A549 treated with Hydrocortisone at 1 μM for 4 hours (cell line): Measurements from ENCODE around the gene PIF1. TPM values are rescaled to one million over a fixed set of nuclear protein-coding genes. Genes with fewer than 3 reads are reported as not detected.

Source experiments
- total RNA-seq: library from RNA; stranded (reverse); fragments of 200-300 nt; extraction: Qiagen RNA extraction; gene quantifications from 5 replicates; pipeline ENCODE4 v1.2.3, GENCODE V29; 2022

PIF1 gene, protein sequence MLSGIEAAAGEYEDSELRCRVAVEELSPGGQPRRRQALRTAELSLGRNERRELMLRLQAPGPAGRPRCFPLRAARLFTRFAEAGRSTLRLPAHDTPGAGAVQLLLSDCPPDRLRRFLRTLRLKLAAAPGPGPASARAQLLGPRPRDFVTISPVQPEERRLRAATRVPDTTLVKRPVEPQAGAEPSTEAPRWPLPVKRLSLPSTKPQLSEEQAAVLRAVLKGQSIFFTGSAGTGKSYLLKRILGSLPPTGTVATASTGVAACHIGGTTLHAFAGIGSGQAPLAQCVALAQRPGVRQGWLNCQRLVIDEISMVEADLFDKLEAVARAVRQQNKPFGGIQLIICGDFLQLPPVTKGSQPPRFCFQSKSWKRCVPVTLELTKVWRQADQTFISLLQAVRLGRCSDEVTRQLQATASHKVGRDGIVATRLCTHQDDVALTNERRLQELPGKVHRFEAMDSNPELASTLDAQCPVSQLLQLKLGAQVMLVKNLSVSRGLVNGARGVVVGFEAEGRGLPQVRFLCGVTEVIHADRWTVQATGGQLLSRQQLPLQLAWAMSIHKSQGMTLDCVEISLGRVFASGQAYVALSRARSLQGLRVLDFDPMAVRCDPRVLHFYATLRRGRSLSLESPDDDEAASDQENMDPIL
- total RNA-seq = 13.5 to 20.0 TPM (median 14.6 TPM) in 5 replicates

DNA sequence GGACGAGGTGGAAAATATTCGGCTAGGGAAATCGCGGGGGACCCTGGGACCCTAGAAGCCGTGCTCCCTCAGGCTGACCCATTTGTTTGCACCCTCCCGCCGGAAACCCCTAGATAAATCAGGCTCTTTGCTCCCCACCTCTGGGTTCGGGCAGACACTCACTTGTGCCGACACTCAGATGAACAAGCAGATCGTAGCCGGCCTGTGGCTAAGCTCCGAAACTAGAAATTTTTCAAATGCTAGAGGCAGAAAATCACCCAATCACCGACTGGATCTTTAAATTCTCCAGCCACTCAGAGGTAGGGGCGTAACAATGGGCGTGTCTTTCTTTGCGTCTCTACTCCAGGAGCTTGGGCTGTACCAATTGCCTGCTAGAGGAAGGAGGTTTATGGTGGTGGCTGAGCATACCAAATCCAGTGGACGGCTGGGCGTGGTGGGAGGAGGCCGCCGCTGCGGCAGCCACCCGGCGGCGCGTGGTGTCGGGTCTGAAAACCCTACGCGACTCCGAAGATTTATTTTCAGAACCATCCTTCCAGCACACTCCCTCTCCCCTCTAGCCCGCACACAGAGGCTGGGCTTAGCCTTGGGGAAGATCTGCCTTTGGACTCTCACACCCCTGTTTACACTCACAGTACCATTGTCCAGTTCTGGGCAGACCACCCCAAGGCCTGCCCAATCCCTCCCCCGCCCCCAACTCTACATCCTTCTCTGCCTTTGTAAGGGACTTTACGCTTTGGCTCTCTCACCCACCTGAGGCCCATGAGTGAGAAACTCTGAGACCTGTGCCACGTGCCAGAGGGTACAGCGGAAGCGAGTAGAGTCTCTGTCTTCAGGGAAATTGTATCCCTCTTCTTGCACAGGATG is at the start of gene PIF1:
Gene PIF1 (minus strand): TSS at position 217 of the 864 bp plus-strand sequence. CDS start 1,312 bp downstream, outside the sequence.

DNA sequence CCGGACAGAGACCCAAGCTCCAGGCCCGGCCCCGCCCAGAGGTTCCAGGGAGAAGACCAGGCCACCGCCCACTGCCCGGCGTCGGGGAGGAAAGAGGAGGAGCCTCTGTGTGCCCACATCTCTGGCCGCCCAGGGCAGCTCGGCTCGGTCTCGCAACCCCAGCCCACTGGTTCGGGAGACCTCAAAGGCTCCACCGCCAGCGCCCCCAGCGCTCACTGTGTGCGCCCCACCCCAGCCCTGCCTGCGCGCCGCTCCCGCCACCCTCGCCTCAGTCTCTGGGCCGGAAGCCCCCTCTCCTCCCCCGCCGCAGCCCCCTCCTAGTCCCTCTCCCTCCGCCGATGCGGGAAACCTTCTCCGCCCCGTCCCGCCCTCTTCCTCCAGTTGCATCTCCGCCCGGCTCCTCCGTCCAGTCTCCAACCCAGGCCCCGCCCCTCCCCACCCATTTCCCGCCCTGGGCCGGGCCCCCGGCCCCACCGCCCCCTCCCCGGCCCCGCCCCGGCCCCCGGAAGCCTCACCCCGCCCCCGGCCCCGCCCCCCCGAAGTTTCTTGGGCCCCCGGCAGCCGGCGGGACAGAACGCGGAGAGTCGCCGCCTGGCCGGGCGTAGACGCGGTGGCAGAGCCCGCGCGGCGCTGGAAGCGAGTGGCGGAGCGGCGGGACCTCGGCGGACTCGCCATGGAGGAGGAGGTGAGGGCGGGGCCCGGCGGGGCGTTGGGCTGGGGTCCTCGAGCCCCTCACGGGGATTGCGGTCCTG is 16.1 kb upstream of the PIF1 start, which contains the start of gene PLEKHO2:
Gene PLEKHO2 (plus strand): TSS at position 572 of the 752 bp plus-strand sequence. CDS start 102 bp downstream, at position 674.

DNA sequence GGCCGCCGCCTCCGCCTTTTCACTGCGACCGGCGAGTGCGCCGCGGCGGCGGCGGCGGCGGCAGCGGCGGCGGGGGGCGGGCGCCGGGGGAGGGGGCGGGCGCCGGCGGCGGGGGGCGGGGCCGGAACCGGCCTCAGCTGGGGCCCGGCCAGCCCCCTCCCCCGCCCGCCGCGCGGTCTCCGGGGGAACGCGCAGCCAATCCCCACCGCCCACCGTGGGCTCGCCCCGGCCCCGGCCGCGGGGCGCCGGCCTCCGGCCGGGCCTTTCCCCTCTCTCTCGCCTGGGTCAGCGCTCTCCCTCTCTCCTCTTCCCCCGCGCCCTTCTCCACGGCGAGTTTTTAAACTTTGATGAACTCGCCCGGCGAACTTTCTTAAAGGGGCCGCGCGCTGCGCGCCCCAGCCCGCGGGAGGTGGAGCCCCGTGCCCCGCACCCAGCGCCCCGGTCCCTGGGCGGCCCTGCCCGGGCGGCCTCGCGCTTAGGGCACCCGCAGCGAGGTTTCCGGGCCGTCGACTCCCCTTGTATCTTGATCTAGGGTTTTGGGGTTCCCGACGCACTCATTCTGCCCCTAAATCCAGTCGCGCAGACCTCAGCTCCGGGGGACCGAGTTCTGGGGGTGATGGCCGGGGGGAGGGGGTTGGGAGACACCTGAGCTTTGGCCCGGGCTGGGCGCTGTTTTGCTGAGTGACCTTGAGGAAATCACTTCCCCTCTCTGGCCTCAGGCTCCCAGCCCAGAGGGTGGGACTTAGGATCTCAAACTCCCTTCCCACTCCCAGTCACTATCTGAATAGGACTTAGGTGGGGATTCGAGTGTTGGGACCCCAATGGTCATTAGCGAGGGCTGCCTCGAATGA is 49.7 kb downstream of the PIF1 start, which contains the start of gene RBPMS2:
Gene RBPMS2 (minus strand): TSS at position 39 of the 851 bp plus-strand sequence. CDS start 270 bp downstream, outside the sequence.

Other genes starting within 250 kb of the PIF1 start
- gene RBPMS2, start 50.1 kb downstream of the PIF1 start, total RNA-seq = 6.2 to 8.5 TPM (median 8.2 TPM) in 5 replicates
- 5.8 to 6.9 TPM (median 6.2 TPM) in 5 replicates for gene PLEKHO2, start 16.3 kb upstream of the PIF1 start, total RNA-seq
- 1.5 to 2.0 TPM (median 1.8 TPM) in 5 replicates for gene ANKDD1A, start 86.3 kb upstream of the PIF1 start, total RNA-seq
- gene SPG21, start 164.3 kb upstream of the PIF1 start, total RNA-seq = 120 to 130 TPM (median 128 TPM) in 5 replicates
- gene MTFMT, start 204.0 kb upstream of the PIF1 start, total RNA-seq = 25.7 to 27.3 TPM (median 26.9 TPM) in 5 replicates
- gene SLC51B, start 219.7 kb upstream of the PIF1 start, total RNA-seq = 14.4 to 20.3 TPM (median 15.9 TPM) in 5 replicates
- 0.07 to 0.16 TPM (median 0.15 TPM) in 5 replicates for gene RASL12, start 242.3 kb upstream of the PIF1 start, total RNA-seq